Measurements from ENCODE around the gene ESPN. TPM values are rescaled to one million over a fixed set of nuclear protein-coding genes. Genes with fewer than 3 reads are reported as not detected.
A peak's percentile ranks its signal among the peaks of the same experiment; 100 is the strongest.

ESPN gene
- total RNA-seq, 1 experiment from 2014 or later = 9.3 TPM

GRCh38 chr1:6501279-6501813 is 76.8 kb downstream of the ESPN start:
- DNase-seq = peak; percentile 39
- Histone ChIP-seq H3K36me3 (replicated peaks; ENCODE audit: control insufficient read depth, insufficient read depth, low read length) (no peaks in the 10 kb centered on the region), H3K4me3 (ENCODE audit: insufficient read depth, low read depth, low read length) (no peak overlapping the region), H3K27me3 (ENCODE audit: control insufficient read depth, insufficient read depth, low read length) (peaks cover 23% of the 10 kb centered on the region)

DNA sequence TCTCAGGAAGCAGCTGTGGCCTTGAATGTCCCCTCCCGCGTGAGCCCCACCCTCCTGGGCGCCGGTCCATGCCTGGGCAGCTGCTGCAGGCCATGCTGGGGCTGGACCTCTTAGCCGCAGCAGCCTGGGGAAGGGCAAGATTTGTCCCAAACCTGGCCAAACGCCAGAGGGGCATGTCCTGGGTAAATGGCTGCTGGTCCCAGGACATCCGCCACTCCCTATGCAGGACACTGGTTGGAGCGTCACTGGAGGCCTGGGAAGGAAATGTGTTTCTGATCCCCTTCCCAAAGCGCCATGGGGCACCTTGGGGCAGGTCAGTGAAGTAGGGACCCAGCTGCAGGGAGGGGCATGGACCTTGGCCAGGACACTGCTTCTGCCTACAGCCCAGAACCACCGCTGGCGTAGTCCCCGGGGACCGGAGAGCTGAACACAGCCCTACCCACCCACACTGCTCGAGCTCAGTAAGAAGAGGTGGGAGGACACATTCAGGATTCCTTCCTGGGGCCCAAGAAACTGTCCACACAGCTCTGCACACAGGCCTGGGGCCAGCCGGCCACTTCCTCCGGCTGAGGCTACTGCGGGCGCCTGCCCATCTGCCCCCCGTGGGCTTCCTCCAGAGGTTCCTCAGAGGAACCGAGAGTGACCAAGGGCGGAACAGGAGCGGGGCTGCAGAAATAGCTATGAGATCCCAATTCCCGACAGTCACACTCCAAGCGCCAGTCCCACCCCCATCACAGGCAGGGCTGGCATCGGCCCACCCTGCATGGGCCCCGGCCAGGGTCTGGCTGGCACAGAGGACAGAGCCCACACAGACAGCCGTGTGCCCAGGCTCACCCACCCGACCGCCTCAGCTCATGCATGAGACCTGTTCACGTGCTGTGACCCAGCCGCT is 77.7 kb downstream of the ESPN start:
- Histone ChIP-seq H3K27me3 (ENCODE audit: control insufficient read depth, insufficient read depth, low read length) (peaks cover 16% of the 10 kb centered on the region), H3K36me3 (replicated peaks; ENCODE audit: control insufficient read depth, insufficient read depth, low read length) (no peaks in the 10 kb centered on the region), H3K4me3 (ENCODE audit: insufficient read depth, low read depth, low read length) (no peak overlapping the region)
- peak; percentile 60 for DNase-seq

DNA sequence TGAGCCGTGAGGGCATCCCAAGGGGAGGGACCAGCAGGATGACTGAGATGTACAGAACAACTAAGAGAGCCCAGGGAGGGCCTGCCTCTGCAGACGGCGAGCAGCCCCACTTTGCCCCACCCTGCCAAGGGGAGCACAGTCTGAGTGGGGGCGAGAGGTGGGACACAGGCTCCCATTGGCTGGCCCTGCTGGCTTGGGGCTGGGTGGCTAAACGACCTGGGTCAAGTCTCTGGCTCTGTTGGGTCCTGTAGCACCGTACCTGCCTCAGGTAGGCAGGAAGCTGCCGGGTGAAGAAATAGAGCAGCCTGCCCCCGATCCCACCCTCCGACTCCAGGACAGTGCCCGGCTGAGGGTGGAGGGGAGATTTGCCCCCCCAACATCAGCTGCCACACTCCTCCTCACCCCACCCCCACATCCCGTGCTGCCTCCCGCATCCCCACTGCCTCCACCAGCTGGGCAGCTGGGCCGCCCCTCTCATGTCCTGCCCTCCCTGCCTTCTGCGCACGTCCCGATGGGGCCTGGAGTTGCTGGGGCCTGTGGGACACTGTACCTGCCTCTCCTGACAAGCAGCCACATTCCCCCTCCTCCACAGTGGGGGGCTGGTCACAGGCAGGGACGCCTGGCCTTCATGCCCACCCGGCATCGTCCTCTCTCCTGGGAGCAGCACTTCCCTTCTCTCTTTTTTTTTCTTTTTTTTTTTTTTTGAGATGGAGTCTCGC is 79.5 kb downstream of the ESPN start:
- peaks cover 1% of the 10 kb centered on the region; the same call in 1 of the 2 replicates for H3K27me3 ChIP-seq (ENCODE audit: control insufficient read depth, insufficient read depth, low read length)
- no peak overlapping the region for H3K4me3 ChIP-seq (ENCODE audit: insufficient read depth, low read depth, low read length)
- DNase-seq = peak; percentile 64
- no peaks in the 10 kb centered on the region for H3K36me3 ChIP-seq (replicated peaks; ENCODE audit: control insufficient read depth, insufficient read depth, low read length)

GRCh38 chr1:6504887-6505286 is 80.3 kb downstream of the ESPN start:
- Histone ChIP-seq H3K36me3 (replicated peaks; ENCODE audit: control insufficient read depth, insufficient read depth, low read length) (no peaks in the 10 kb centered on the region), H3K27me3 (ENCODE audit: control insufficient read depth, insufficient read depth, low read length) (no peaks in the 10 kb centered on the region), H3K4me3 (ENCODE audit: insufficient read depth, low read depth, low read length) (no peak overlapping the region)
- DNase-seq = peak; percentile 55

- Histone ChIP-seq H3K36me3 (replicated peaks; ENCODE audit: control insufficient read depth, insufficient read depth, low read length) (no peaks in the 10 kb centered on the region), H3K4me3 (ENCODE audit: insufficient read depth, low read depth, low read length) (no peak overlapping the region), H3K27me3 (ENCODE audit: control insufficient read depth, insufficient read depth, low read length) (no peaks in the 10 kb centered on the region)
- DNase-seq = peak; percentile 67
These were observed 81.0 kb downstream of the ESPN start for GRCh38 chr1:6505367-6506209.

- DNase-seq = peak; percentile 61
- no peaks in the 10 kb centered on the region for H3K27me3 ChIP-seq (ENCODE audit: control insufficient read depth, insufficient read depth, low read length)
- no peak overlapping the region for H3K4me3 ChIP-seq (ENCODE audit: insufficient read depth, low read depth, low read length)
- no peaks in the 10 kb centered on the region for H3K36me3 ChIP-seq (replicated peaks; ENCODE audit: control insufficient read depth, insufficient read depth, low read length)
These were observed 81.8 kb downstream of the ESPN start for GRCh38 chr1:6506210-6507036.

DNA sequence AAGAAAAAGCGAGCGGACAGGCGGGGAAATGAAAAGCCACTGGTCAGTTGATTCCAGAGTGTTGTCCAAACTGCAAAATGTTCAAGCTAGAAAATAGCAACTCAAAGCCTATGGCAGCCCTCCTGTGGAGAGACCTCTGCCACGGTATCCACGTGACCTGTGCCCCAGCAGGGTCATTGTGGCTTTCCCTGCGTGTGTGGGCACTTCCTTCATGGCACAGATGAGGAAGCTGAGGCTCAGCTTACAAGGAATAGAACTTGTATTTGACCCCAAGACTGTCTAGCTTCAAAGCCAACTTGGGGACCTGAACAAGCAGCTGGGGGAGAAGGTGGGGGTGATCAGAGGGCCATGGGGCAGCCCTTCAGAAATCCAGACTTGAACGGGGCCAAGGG is 82.5 kb downstream of the ESPN start:
- no peak overlapping the region for H3K4me3 ChIP-seq (ENCODE audit: insufficient read depth, low read depth, low read length)
- no peaks in the 10 kb centered on the region for H3K27me3 ChIP-seq (ENCODE audit: control insufficient read depth, insufficient read depth, low read length)
- H3K36me3 ChIP-seq (replicated peaks; ENCODE audit: control insufficient read depth, insufficient read depth, low read length) = no peaks in the 10 kb centered on the region
- DNase-seq = no peak

DNA sequence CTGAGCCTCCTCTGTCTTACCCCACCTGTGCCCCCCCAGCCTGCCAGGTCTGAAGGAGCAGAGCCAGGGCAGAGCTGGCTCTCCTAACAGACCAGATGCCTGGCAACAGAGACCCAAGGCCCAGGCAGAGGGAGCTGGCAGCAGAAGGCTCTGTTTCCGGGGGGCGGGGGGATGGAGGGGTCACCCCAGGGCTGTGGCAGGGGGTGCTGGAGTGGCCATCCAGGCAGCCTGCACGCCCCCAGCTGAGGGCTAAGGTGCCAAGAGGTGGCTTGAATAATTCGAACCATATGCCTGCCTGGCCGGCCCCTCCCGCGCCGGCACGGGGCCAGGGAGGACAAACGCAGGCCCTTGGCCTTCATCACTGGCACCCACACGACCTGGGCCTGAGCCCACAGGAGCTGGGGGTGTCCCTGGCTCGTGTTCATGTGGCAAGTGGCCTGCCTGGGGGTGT is 82.9 kb downstream of the ESPN start:
- peak; percentile 55 for DNase-seq
- no peaks in the 10 kb centered on the region for H3K27me3 ChIP-seq (ENCODE audit: control insufficient read depth, insufficient read depth, low read length)

DNA sequence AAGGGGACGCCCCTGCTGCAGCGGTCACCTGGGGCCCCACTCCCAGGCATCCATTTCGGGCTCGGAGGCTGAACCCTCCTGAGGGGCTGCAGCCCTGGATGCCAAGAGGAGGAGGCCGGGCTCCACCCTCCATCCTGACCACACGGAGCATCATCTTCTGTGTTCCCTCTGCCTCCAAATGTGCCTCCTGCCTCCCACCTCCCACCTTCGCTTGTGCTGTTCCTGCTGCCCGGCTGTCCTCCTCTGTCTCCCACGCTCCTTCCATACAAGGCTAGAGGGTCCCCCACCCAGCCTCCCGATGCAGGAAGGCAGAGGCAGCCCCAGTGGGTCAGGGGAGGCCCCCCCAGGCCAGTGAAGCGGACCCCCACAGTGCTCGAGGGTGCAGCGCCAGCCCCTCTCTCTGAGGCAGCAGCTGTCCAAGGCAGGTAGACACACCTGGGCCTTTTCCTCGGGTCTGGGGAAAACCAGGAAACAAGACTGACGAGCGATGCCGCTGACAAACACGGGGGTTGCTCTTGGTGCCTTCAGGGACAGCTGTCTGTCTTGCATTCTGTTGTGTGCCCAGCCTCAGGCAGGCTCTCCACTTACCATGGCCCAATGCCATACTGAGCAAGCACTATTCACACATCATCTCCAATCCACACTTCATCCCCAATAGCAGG is 83.7 kb downstream of the ESPN start:
- DNase-seq = peak; percentile 42
- Histone ChIP-seq H3K4me3 (ENCODE audit: insufficient read depth, low read depth, low read length) (no peak overlapping the region), H3K36me3 (replicated peaks; ENCODE audit: control insufficient read depth, insufficient read depth, low read length) (no peaks in the 10 kb centered on the region), H3K27me3 (ENCODE audit: control insufficient read depth, insufficient read depth, low read length) (no peaks in the 10 kb centered on the region)

More for the DNA sequence above, 82.9 kb downstream of the ESPN start:
- H3K36me3 ChIP-seq (replicated peaks; ENCODE audit: control insufficient read depth, insufficient read depth, low read length) = no peaks in the 10 kb centered on the region
- H3K4me3 ChIP-seq (ENCODE audit: insufficient read depth, low read depth, low read length) = no peak overlapping the region

DNA sequence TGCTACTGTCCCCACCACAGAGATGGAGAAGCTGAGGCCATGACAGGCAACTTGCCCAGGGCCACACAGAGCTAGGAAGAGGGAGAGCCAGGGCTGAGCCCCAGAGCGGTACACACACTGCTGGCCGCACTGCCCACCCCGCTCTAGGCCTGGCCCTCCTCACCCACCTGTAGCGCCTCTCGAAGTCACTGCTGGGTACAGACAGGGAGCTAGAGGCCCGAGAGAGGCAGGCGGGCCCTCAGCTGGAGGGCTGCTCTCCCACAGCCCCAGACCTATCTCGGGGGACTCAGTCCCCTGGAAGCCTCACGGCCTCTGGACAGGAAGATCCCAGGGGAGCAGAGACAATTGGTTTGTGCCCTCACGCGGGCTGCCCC is 84.2 kb downstream of the ESPN start:
- peak; percentile 58 for DNase-seq
- Histone ChIP-seq H3K4me3 (ENCODE audit: insufficient read depth, low read depth, low read length) (no peak overlapping the region), H3K36me3 (replicated peaks; ENCODE audit: control insufficient read depth, insufficient read depth, low read length) (no peaks in the 10 kb centered on the region), H3K27me3 (ENCODE audit: control insufficient read depth, insufficient read depth, low read length) (no peaks in the 10 kb centered on the region)

DNA sequence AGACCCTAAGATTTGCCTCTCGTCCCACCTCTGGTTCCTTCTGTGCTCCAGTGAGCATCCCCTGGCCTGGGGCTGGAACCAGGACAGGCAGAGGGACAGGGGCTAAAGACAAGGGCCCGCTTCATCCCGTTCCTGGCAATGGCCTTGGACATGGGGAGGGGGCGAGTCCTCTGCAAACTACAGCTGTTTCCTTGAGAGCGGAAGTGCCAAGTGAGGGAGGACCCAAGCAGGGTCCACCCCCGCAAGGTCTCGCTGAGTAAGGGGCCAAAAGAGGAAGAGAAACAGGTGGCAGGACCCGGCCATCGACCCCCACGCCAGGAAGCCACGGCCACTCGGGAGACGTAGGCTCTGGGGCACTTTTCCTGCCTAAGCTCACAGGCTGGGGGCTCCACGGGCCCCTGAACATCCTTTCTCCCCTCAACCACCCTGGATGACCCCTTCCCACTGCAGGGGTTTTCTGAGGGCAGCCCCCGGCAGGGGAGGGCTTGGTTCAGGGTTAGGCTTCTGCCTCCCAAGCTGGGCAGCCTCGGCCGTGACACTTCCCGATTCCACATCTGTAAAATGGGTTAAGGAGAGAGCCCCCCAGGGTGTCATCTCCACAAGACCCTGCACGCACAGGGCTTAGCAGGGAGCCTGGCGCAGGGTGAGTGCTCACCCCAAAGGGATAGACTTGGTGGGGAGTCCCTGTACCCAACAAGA is 84.8 kb downstream of the ESPN start:
- DNase-seq = peak; percentile 53
- Histone ChIP-seq H3K36me3 (replicated peaks; ENCODE audit: control insufficient read depth, insufficient read depth, low read length) (no peaks in the 10 kb centered on the region), H3K4me3 (ENCODE audit: insufficient read depth, low read depth, low read length) (no peak overlapping the region), H3K27me3 (ENCODE audit: control insufficient read depth, insufficient read depth, low read length) (no peaks in the 10 kb centered on the region)

GRCh38 chr1:6509919-6510291 is 85.3 kb downstream of the ESPN start:
- DNase-seq = peak; percentile 59
- Histone ChIP-seq H3K4me3 (ENCODE audit: insufficient read depth, low read depth, low read length) (no peak overlapping the region), H3K36me3 (replicated peaks; ENCODE audit: control insufficient read depth, insufficient read depth, low read length) (no peaks in the 10 kb centered on the region), H3K27me3 (ENCODE audit: control insufficient read depth, insufficient read depth, low read length) (no peaks in the 10 kb centered on the region)

DNA sequence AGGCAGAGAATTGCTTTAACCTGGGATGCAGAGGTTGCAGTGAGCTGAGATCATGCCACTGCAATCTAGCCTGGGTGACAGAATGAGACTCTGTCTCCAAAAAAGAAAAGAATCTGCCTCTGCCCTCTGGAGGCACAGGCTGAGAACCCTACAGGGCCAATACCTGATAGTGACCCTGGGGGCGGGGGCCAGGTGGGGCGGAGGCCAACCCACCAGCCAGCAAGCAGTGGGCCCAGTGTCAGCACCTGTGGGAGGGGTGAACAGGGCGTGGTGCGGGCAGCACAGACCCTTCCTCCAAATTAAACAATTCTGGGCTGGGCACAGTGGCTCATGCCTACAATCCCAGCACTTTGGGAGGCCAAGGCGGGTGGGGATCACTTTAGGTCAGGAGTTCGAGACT is 85.9 kb downstream of the ESPN start:
- peak; percentile 49 for DNase-seq
- Histone ChIP-seq H3K4me3 (ENCODE audit: insufficient read depth, low read depth, low read length) (no peak overlapping the region), H3K36me3 (replicated peaks; ENCODE audit: control insufficient read depth, insufficient read depth, low read length) (no peaks in the 10 kb centered on the region), H3K27me3 (ENCODE audit: control insufficient read depth, insufficient read depth, low read length) (no peaks in the 10 kb centered on the region)
